Measurements from ENCODE around the gene PLOD1.

GRCh38 chr1:12016182-12016581, 81.7 kb downstream of the PLOD1 start:
- no peak for TF ChIP-seq EZH2 (IDR thresholded peaks at IDR 0.05; ENCODE audit: borderline replicate concordance, insufficient read depth, low read length, poor library complexity, severe bottlenecking)
- TF ChIP-seq CTCF (IDR thresholded peaks at IDR 0.05; ENCODE audit: poor library complexity, severe bottlenecking) = no peak
- no peak for TF ChIP-seq POLR2AphosphoS5 (IDR thresholded peaks at IDR 0.05)
